ENCODE measurements around the gene CEMIP. TPM values are rescaled to one million over a fixed set of nuclear protein-coding genes. Genes with fewer than 3 reads are reported as not detected.
A peak's percentile ranks its signal among the peaks of the same experiment; 100 is the strongest.

Gene CEMIP
- total and polyA plus RNA-seq, 2 of the 4 experiments (the other 2 are of a cell fraction): 63.8 to 78.0 TPM

GRCh38 chr15:80902298-80902801, 123.2 kb downstream of the CEMIP start:
- peaks cover 72% of the 10 kb centered on the region for H3K36me3 ChIP-seq (ENCODE audit: control insufficient read depth, insufficient read depth, low read length)

More at GRCh38 chr15:80902298-80902801, 123.2 kb downstream of the CEMIP start:
- Histone ChIP-seq H3K4me1 (ENCODE audit: control insufficient read depth, insufficient read depth, low read length) (peaks cover 8% of the 10 kb centered on the region; the same call in 1 of the 2 replicates), H3K27ac (ENCODE audit: insufficient read depth, low read length) (no peak overlapping the region), H3K27me3 (ENCODE audit: control insufficient read depth, insufficient read depth, low read length) (no peaks in the 10 kb centered on the region), H3K9ac (ENCODE audit: low read depth, low read length) (no peak overlapping the region), H2AFZ (replicated peaks; ENCODE audit: low read length, poor library complexity) (peak overlapping the region; percentile 9), H3K9me3 (ENCODE audit: control insufficient read depth, insufficient read depth, low read length) (no peaks in the 10 kb centered on the region), H3K4ac (ENCODE audit: low read depth, low read length) (no peak overlapping the region), H2BK5ac (ENCODE audit: low read depth, low read length, poor library complexity, severe bottlenecking) (no peak overlapping the region), H2AK9ac (replicated peaks; ENCODE audit: low read depth, low read length, poor library complexity) (no peak overlapping the region), H3K14ac (replicated peaks; ENCODE audit: low read depth, low read length) (no peak overlapping the region), H3K9me1 (ENCODE audit: insufficient read depth, low read length) (peaks cover 21% of the 10 kb centered on the region; the same call in 1 of the 2 replicates), H3K79me1 (ENCODE audit: low read depth in 1 of 2, low read length in 2 of 2) (peaks cover 0 to 4% of the 10 kb centered on the region in 2 experiments; a peak in 1 of 4 replicates), H4K20me1 (ENCODE audit: insufficient read depth, low read length) (peaks cover 34% of the 10 kb centered on the region), H3K4me2 (ENCODE audit: low read depth, low read length) (no peak overlapping the region), H3K56ac (ENCODE audit: extremely low read depth, insufficient read depth, low read length) (no peak overlapping the region), H4K8ac (ENCODE audit: low read depth in 2 of 2, low read length in 2 of 2) (no peak overlapping the region), H3K4me3 (ENCODE audit: insufficient read depth, low read depth, low read length) (no peak overlapping the region), H4K91ac (ENCODE audit: insufficient read depth, low read depth, low read length) (no peak overlapping the region), H3K23ac (ENCODE audit: low read depth, low read length) (no peak overlapping the region), H2BK120ac (ENCODE audit: low read depth, low read length) (no peak overlapping the region), H2AK5ac (ENCODE audit: low read depth, low read length) (no peak overlapping the region), H4K5ac (ENCODE audit: low read depth, low read length) (no peak overlapping the region), H3K18ac (ENCODE audit: low read depth, low read length) (no peak overlapping the region), H2BK15ac (ENCODE audit: low read depth, low read length) (no peak overlapping the region), H2BK20ac (ENCODE audit: low read depth, low read length) (no peak overlapping the region)
- no TSS peak for BruUV-seq (replicated peaks)
- dilution Hi-C loops (cut with HindIII; ENCODE audit: low sequenced_read_pairs, unreplicated experiment): no loop called here
- TF ChIP-seq MAZ (IDR thresholded peaks at IDR 0.05; ENCODE audit: borderline replicate concordance, low read depth, low read length) (no peak), MAFK (IDR thresholded peaks at IDR 0.05; ENCODE audit: low read depth, low read length) (no peak), RFX5 (IDR thresholded peaks at IDR 0.05; ENCODE audit: low read depth, low read length) (no peak), NFE2L2 (IDR thresholded peaks at IDR 0.05; ENCODE audit: low read depth, low read length) (no peak), USF2 (IDR thresholded peaks at IDR 0.05; ENCODE audit: low read depth, low read length) (no peak), BHLHE40 (IDR thresholded peaks at IDR 0.05; ENCODE audit: low read depth, low read length) (no peak), SMC3 (IDR thresholded peaks at IDR 0.05; ENCODE audit: low read depth, low read length) (no peak), RAD21 (IDR thresholded peaks at IDR 0.05; ENCODE audit: low read length) (no peak), MXI1 (IDR thresholded peaks at IDR 0.05; ENCODE audit: borderline replicate concordance, low read depth, low read length) (no peak), CHD1 (IDR thresholded peaks at IDR 0.05; ENCODE audit: low read depth, low read length) (no peak), CEBPB (IDR thresholded peaks at IDR 0.05; ENCODE audit: low read depth, low read length) (no peak), RCOR1 (IDR thresholded peaks at IDR 0.05; ENCODE audit: insufficient replicate concordance, low read length) (no peak), FOS (IDR thresholded peaks at IDR 0.05; ENCODE audit: low read depth, low read length) (no peak), POLR2A (IDR thresholded peaks at IDR 0.05; ENCODE audit: low read depth, low read length) (no peak)
- TF ChIP-seq, protein P1, sequence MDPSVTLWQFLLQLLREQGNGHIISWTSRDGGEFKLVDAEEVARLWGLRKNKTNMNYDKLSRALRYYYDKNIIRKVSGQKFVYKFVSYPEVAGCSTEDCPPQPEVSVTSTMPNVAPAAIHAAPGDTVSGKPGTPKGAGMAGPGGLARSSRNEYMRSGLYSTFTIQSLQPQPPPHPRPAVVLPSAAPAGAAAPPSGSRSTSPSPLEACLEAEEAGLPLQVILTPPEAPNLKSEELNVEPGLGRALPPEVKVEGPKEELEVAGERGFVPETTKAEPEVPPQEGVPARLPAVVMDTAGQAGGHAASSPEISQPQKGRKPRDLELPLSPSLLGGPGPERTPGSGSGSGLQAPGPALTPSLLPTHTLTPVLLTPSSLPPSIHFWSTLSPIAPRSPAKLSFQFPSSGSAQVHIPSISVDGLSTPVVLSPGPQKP (IDR thresholded peaks at IDR 0.05; ENCODE audit: borderline replicate concordance, low read depth, low read length): no peak
- TF ChIP-seq, protein P2, sequence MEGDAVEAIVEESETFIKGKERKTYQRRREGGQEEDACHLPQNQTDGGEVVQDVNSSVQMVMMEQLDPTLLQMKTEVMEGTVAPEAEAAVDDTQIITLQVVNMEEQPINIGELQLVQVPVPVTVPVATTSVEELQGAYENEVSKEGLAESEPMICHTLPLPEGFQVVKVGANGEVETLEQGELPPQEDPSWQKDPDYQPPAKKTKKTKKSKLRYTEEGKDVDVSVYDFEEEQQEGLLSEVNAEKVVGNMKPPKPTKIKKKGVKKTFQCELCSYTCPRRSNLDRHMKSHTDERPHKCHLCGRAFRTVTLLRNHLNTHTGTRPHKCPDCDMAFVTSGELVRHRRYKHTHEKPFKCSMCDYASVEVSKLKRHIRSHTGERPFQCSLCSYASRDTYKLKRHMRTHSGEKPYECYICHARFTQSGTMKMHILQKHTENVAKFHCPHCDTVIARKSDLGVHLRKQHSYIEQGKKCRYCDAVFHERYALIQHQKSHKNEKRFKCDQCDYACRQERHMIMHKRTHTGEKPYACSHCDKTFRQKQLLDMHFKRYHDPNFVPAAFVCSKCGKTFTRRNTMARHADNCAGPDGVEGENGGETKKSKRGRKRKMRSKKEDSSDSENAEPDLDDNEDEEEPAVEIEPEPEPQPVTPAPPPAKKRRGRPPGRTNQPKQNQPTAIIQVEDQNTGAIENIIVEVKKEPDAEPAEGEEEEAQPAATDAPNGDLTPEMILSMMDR (conservative IDR thresholded peaks at IDR 0.05; ENCODE audit: low read depth, low read length): no peak
- ATAC-seq (ENCODE audit: low read depth): no peak
- no peak for DNase-seq
- 85% methylated on average over 5 of the region's 10 CpGs; no CpG with 5 or more reads in 1 of the 2 experiments for WGBS, 2 experiments (ENCODE audit: extremely low coverage in 2 of 2, insufficient read length in 1 of 2)
- intact Hi-C loops (cut with micrococcal nuclease): no loop called here
- CTCF ChIA-PET: no interaction called here
- in situ Hi-C loops (cut with MboI; ENCODE audit: low sequenced_read_pairs): no loop called here
- POLR2A ChIA-PET (ENCODE audit: unreplicated experiment): no interaction called here

Measured in IMR-90 (cell line).